Upper lobe of left lung (tissue), 4 donors: ENCODE results near the gene CNNM3.

Source experiments
- EP300 ChIP-seq, 4 donors: sonication (generic); formaldehyde crosslinking; IDR thresholded peaks; one replicate each; pipeline ENCODE4 v1.5.1; 2017; ENCODE audit warnings: antibody characterized with exemption in 4 of 4, control low read depth in 2 of 4
- POLR2AphosphoS5 ChIP-seq, 2 donors: sonication (generic); formaldehyde crosslinking; IDR thresholded peaks; one replicate each; pipeline ENCODE4 v1.5.1; 2017; ENCODE audit warnings: antibody characterized with exemption in 2 of 2
- TF ChIP-seq, protein P1 (sequence below), 6 experiments: fragments of 450-650 bp in 4 of 6; fragments of 200-600 bp in 2 of 6; sonication (generic) in 2 of 6; IDR thresholded peaks; one replicate each; pipeline ENCODE4 v1.5.1; 2016 to 2019; ENCODE audit warnings: antibody characterized with exemption in 6 of 6

DNA sequence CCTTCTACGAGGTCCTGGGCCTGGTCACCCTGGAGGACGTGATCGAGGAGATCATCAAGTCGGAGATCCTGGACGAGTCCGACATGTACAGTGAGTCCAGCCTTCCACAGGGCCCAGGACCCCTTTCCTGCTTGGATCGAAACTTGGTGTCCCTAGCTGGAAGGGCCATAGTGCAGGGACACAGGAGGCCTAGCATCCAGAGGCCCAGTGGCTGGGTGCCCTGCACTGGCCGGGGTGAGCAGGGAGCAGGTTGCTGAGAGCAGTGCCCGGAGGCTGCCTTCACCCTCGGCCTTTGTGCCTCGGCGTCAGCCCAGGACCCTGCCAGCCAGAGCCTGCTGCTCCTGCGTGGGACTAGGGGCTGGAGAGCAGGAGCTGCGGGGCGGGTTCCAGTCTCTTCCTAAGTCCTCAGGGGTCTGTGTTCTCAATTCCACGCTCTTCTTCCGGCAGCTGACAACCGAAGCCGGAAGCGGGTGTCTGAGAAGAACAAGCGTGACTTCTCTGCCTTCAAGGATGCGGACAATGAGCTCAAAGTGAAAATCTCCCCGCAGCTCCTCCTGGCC, 18.9 kb upstream of the CNNM3 start:
- TF ChIP-seq, protein P1, sequence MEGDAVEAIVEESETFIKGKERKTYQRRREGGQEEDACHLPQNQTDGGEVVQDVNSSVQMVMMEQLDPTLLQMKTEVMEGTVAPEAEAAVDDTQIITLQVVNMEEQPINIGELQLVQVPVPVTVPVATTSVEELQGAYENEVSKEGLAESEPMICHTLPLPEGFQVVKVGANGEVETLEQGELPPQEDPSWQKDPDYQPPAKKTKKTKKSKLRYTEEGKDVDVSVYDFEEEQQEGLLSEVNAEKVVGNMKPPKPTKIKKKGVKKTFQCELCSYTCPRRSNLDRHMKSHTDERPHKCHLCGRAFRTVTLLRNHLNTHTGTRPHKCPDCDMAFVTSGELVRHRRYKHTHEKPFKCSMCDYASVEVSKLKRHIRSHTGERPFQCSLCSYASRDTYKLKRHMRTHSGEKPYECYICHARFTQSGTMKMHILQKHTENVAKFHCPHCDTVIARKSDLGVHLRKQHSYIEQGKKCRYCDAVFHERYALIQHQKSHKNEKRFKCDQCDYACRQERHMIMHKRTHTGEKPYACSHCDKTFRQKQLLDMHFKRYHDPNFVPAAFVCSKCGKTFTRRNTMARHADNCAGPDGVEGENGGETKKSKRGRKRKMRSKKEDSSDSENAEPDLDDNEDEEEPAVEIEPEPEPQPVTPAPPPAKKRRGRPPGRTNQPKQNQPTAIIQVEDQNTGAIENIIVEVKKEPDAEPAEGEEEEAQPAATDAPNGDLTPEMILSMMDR (IDR thresholded peaks at IDR 0.05) = no peak
- TF ChIP-seq EP300 (IDR thresholded peaks at IDR 0.05) = no peak
- TF ChIP-seq POLR2AphosphoS5 (IDR thresholded peaks at IDR 0.05) = no peak
